Endometrium (tissue), 2 donors: ENCODE results near the gene PAGE5.

Experiments
- FAIRE-seq: peaks from 2 replicates; lab custom pipeline; 2012; peaks lifted over from hg19 to GRCh38; lab: Jason Lieb, UNC
- donor health status: control.
- donor health status: control.

PAGE5 gene, protein sequence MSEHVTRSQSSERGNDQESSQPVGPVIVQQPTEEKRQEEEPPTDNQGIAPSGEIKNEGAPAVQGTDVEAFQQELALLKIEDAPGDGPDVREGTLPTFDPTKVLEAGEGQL

DNA sequence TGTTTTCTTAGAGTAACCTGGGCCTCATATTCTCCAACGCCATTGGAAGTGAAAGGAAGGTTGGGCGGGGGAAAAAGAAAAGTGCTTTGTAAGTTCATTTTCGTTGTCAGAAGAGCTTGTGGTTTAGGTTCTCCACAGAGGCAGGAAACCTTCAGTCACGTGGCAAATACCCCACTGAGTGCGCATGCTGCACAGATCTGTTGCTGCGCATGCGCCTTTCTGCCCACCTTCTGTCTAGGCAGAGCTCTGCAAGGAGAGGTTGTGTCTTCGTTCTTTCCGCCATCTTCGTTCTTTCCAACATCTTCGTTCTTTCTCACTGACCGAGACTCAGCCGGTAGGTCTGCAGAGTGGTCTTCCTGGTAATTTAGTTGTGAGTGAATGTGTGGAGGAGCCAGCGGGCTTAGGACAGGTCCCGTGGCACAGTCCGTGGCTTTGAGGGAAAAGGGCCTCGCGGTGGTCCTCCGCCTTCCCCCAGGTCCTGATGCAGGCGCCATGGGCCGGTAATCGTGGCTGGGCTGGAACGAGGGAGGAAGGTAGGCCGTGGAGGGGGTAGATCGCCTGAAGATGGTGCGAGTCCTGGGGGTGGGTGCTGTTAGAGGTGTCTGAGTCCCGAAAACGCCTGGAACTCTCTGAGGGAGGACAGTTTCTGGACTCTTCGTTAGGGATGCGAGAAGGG lies at the start of gene PAGE5:
Gene PAGE5, plus strand, starts transcription at position 228 of the 676 bp plus-strand sequence. CDS start 1,037 bp downstream, outside the sequence.
- FAIRE-seq: no peak

DNA sequence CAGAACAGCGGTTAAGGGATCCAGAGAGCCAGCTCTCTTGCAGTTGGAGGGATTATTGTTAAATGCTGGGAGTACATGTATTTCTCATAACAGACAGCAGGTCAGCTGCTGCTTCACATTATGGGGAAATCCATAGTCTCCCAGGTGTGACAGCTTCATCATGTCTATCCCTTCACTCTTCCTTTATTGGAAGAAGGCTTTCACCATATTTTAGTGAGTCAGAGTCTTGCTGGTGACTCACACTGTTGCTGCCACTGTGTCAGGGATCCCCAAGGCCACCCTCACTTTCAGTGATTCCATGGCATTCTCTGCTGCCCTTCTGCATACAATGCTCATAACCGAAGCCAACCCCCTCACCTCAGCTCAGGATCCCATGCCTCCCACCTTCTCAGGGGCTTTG lies 32.9 kb upstream of the PAGE5 start:
- FAIRE-seq: no peak

DNA sequence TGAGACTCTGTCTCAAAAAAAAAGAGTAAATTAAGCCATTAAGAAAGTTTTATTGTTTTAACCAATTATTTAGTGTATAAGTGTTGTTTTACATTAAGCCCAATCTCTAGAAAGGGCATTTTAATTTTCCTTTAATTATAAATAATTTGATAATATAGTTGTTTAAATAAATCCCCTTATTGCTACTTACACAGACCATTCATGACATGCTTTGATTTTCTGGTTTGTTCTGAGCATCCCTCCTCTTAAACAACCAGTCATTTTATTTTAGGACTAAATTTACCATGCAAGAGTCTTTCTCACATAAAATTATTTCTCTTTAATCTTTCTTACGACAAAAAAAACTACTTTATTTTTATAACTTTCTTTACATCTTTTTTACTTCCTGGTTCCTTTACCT lies 23.5 kb upstream of the PAGE5 start:
- FAIRE-seq: no peak

DNA sequence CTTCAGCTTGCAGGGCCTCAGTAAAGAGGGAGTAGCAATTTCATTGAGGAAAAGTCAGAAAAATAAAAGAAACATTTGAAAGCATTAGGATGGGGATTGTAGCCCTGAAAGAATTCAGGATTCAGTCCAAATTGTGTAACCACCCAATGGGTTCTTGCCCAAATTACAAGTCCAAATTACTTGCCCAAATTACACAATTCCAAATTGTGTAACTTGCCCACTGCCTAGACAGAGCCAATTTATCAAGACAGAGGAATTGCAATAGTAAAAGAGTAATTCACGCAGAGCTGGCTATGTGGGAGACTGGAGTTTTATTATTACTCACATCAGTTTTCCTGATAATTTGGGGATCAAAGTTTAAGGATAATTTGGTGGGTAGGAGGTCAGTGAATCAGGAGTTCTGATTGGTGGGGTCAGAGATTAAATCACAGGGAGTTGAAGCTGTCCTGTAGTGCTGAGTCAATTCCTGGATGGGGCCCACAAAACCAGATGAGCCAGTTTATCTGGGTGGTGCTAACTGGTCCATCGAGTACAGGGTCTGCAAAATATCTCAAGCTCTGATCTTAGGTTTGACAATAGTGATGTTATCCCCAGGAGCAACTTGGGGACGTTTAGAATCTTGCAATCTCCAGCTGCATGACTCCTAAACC lies 18.1 kb upstream of the PAGE5 start:
- no peak for FAIRE-seq

DNA sequence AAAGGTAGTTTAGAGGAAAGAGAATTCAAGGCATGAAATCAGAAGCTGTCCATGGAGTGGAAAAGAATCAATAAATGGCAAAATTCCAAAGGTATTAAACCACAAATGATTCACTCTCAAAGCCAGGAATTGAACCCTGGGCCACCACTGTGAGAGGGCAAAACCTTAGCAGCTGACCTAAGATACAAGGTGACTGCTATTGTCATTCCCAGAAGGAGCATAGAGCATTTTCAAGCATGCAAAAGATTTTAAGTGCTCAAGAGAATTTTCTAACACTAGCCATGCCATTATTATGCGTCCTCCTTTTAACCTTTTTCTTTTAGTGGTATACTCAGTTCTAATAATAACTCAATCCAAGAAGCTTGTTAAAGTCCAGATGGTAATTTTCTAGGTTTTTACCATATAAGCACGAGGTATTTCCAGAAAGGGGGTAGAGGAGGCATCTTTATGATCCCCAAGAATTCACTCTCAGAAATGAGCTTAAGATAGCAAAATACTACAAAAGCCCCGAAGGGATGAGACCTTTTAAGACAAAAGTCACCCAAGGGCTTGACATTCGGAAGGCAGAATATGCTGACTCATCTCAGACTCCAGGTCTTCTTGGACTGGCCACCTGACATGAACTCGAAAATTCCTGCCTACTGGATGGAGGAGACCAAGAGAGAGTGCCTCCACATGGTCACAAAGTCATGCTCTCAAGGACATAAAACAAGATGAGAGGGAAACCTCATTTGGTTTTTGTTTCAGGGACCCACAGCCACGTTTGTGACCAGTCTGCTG lies 13.8 kb upstream of the PAGE5 start:
- no peak for FAIRE-seq

DNA sequence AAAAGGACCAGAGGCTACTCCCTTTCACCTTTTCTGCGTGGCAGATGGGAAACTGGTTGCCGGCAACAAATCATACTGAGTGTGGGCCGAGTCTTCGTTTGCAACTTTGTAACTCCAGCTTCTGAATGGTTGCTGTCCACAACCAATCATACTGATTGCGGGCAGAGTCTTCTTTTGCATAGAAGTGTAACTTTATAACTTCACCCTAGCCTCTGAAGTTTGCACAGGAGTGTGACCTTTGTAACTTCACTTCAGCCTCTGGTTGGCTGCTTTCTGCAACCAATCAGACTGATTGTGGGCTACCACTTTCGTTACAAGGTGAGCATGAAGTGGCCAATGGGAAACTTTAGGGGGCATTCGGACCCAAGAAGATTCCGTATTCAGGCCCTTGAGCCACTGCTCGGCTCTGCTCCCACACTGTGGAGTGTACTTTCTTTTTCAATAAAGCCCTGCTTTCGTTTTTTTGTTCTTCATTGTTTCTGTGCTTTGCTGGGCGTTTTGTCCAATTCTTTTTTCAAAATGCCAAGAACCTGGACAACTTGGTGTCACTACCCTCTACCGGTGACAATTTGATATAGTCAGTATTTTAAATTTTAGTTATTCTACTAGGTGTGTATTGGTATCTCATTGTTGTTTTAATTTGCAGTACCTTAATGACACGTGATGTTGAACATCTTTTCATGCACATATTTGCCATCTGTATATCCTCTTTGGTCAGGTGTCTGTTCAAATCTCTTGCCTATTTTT lies 9.0 kb upstream of the PAGE5 start:
- FAIRE-seq: no peak

DNA sequence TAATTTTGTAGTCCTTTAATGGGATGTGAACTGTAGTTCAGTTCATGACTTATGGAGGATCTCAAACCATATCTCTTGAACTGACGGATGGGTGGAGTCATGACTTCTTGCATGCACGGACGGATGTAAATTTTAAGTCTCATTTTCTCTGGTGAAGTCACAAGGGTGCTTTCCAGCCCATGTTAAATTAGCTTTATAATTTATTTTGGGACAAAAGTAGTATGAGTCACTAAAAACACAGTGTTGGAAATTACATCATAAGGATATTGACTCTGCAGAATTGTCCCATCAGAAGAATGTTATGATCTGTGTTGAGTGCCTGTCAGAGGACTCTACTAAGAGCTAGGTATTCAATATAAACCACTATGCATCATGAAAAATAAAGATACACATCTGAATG lies 6.8 kb upstream of the PAGE5 start:
- FAIRE-seq: no peak

DNA sequence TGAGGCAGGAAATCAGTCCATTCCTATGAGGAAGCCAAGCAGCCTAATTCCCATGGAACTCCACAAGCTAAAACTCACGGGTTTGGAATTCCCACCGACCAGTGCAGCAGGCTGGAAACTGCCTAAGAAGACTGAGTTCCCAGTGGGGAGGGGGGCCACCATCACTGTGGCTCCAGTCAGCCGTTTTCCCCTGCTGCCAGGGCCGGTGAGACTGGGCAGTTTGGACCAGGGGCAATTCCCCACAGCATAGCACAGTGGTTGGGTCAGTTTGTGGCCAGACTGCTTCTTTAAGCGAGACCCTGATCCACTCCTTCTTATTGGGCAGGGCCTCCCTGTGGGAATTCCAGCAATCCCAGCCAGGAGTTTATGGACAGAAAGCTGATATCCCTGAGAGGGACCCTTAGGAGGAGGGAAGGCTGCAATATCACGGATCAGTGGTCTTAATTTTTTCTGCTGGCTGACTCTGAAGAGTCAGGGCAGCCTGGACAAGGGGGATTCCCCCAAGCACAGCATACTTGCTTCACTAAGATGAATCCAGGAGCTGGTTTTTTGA lies 20.7 kb downstream of the PAGE5 start:
- no peak for FAIRE-seq

DNA sequence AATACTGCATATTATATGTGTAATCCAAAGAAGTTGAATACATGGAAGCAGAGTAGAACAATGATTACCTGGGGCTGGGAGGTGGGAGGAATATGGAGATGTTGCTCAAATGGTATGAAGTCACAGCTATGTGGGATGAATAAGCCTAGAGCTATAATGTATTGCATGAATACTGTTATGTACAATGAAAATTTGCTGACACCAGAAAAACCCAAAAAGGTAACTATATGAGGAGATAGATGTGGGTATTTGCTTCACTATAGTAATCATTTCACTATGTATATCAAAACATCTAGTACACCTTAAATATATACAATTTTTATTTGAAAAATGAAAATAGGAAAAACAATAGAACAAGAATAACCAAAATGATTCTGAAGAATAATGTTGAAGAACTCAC lies 33.4 kb downstream of the PAGE5 start:
- no peak for FAIRE-seq

DNA sequence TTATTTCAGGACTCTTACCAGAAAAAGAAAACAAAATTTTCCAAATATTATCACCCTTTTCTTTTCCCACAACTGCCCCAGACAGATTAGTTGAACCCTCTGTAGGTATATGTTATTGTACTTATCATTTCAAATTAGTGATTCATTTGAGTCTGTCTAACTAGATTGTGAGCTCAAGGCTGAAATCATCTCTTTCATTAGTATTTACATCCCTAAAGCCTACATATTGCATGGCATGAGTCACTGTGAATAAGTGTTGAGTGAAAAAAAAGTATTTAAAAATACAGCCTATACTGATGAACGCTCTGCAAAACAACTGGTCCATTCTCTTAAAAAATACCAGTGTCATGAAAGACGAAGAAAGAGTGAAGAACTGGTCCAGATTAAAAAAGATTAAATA lies 40.7 kb downstream of the PAGE5 start:
- FAIRE-seq: no peak

DNA sequence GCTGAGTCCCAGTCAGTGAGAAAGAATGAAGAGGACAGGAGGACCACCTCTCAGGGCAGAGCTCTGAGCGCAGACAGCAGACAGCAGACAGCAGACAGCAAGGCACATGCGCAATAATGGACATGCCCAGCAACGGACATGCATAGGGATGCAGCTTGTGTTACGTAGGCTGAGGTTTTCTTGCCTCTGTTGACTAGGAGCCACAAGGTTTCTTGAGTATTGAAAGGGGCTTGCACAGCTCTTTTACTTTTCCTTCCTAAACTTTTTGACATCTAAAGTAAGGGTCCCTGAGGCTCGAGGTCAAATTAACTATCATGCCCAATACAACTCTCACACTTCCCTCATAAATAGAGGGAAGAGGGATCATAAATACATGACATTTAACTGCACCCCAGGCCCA lies 44.7 kb downstream of the PAGE5 start, which contains the start of gene PAGE3:
Gene PAGE3, minus strand, starts transcription at position 101 of the 400 bp plus-strand sequence. CDS start 1,013 bp downstream, outside the sequence.
- FAIRE-seq: no peak
